Activated T-helper 1 cell treated with Interleukin-2 at 50 U/mL for 16 hours (primary cell): ENCODE measurements around the gene SPACA5B.
"Not testable (repeated sequence)": the region's sequence is repeated elsewhere in the genome, so short reads cannot be mapped to it uniquely, and the experiment has no call there.

Source experiments
- DNase-seq: peaks from one replicate; pipeline ENCODE4 v3.0.0-alpha.2; 2020; ENCODE audit warnings: low read depth

Gene SPACA5B

GRCh38 chrX:48130326-48130725 is at the start of gene SPACA5B:
Gene SPACA5B (plus strand): TSS chrX:48130626. CDS start chrX:48130688, 62 bp downstream.
- DNase-seq = not testable (repeated sequence)

- peak; percentile 2 for DNase-seq
Measured at GRCh38 chrX:48083212-48083611, 47.2 kb upstream of the SPACA5B start.

GRCh38 chrX:48083706-48084105 is 46.7 kb upstream of the SPACA5B start:
- no peak for DNase-seq

GRCh38 chrX:48086082-48086481 is 44.3 kb upstream of the SPACA5B start:
- DNase-seq = no peak

GRCh38 chrX:48090123-48090522 is 40.3 kb upstream of the SPACA5B start:
- no peak for DNase-seq

- DNase-seq = not testable (repeated sequence)
Measured at GRCh38 chrX:48092558-48092957, 37.9 kb upstream of the SPACA5B start.

- DNase-seq = no peak
Measured at GRCh38 chrX:48101443-48101842, 29.0 kb upstream of the SPACA5B start.

- no peak for DNase-seq
Measured at GRCh38 chrX:48102874-48103374, 27.5 kb upstream of the SPACA5B start.

- no peak for DNase-seq
Measured at GRCh38 chrX:48107717-48108116, 22.7 kb upstream of the SPACA5B start.

GRCh38 chrX:48125286-48125685 is 5.1 kb upstream of the SPACA5B start:
- DNase-seq = not testable (repeated sequence)

GRCh38 chrX:48132308-48132844 is 1.9 kb downstream of the SPACA5B start:
- not testable (repeated sequence) for DNase-seq

GRCh38 chrX:48139076-48139475 is 8.7 kb downstream of the SPACA5B start:
- DNase-seq = not testable (repeated sequence)

- not testable (repeated sequence) for DNase-seq
Measured at GRCh38 chrX:48141810-48142508, 11.5 kb downstream of the SPACA5B start.

- not testable (repeated sequence) for DNase-seq
Measured at GRCh38 chrX:48142697-48143096, 12.3 kb downstream of the SPACA5B start.

GRCh38 chrX:48153769-48154168 is 23.3 kb downstream of the SPACA5B start:
- DNase-seq = no peak

GRCh38 chrX:48154796-48155195 is 24.4 kb downstream of the SPACA5B start:
- DNase-seq = no peak

GRCh38 chrX:48156014-48156413 is 25.6 kb downstream of the SPACA5B start:
- no peak for DNase-seq

- no peak for DNase-seq
Measured at GRCh38 chrX:48165241-48165640, 34.8 kb downstream of the SPACA5B start.

- DNase-seq = not testable (repeated sequence)
Measured at GRCh38 chrX:48166322-48166721, 35.9 kb downstream of the SPACA5B start.

- DNase-seq = no peak
Measured at GRCh38 chrX:48179691-48180090, 49.3 kb downstream of the SPACA5B start.

- DNase-seq = no peak
Measured at GRCh38 chrX:48180811-48181210, 50.4 kb downstream of the SPACA5B start.

GRCh38 chrX:48181882-48182281 is 51.5 kb downstream of the SPACA5B start:
- not testable (repeated sequence) for DNase-seq
